NCI-H146 treated with DMSO at 0.1 percent for 48 hours (cell line): Measurements from ENCODE around the gene MPV17.
"Not testable (repeated sequence)": the region's sequence is repeated elsewhere in the genome, so short reads cannot be mapped to it uniquely, and the experiment has no call there.

Experiments
- DNase-seq: peaks from one replicate; lab custom pipeline; 2025; ENCODE audit not compliant: unreplicated experiment; lab: John Stamatoyannopoulos, UW

The MPV17 gene

GRCh38 chr2:27268296-27268695, 54.6 kb downstream of the MPV17 start:
- not testable (repeated sequence) for DNase-seq

- no peak for DNase-seq
Measured at GRCh38 chr2:27265536-27265870, 57.4 kb downstream of the MPV17 start.

GRCh38 chr2:27264753-27265535, 58.0 kb downstream of the MPV17 start:
- peak; percentile 30 for DNase-seq

DNA sequence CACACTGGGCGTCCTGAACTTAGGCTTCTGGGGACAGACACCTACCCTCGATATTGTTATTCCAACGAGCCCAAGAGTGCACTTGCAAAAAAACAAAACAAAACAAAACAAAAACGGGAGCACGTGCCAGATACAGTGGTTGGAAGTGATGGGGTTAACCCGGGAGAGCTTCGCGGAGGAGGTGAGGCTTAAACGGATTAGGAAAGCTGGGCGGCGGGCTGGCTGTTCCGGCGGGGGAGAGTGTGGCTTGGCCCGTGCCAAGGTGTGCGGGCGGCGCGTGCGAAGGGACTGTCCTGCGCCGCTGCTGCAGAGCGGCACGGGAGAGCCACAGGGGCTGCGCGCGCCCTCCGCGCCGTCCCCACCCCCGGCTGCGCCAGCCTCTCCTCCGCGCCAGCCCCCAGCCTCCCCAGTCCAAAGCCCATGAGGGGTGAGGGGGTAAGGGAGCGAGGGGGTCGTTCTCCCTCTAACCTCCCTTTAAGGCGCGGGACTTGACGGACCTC, 58.6 kb downstream of the MPV17 start:
- no peak for DNase-seq

GRCh38 chr2:27263287-27264252, 59.3 kb downstream of the MPV17 start:
- DNase-seq: peak; percentile 27

DNA sequence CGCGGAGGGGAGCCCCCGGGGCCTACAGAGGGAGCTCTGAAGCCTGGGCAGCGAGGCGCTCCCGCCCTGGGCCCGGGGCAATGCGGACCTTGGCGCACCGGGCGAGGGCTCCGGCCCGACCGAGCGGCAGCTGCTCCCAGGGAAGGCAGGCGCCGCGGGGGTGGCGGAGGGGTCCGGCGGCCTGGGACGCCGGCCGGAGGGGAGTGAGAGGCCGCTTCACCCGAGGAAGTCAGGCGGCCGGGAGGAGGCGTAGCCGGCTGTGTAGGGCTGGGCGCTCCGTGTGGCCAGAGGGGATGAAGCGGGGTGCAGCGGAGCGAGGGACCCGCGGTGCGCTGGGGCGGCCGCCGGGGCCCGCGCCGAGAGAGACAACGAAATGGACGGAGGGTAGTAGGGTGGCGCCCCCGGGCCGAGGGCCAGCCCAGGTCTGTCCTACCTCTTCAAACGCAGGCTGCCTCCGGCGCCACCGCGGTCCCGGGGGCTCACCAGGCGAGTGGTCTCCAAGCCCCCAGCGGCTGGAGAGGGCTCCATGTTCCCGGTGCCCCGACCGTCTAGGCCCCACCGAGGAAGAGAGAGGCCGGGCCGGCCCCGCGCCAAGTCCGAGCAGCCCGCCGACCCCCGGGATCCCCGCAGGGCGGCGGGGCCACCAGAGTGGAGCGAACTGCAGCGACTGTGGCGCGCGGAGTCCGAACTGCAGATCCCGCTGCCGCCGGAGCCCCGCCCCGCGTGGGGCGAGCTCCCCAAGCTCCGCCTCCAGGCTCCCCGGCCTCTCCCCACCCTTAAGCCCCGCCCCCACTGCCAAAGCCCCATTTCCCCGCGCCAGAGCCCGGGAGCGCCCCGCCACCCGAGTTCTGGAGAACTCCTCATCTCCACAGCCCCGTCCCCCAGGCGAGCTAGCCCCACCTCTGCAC, 60.3 kb downstream of the MPV17 start, which contains the start of gene SLC30A3:
Gene SLC30A3, minus strand, starts transcription at position 669 of the 908 bp plus-strand sequence. Its CDS starts 141 bp downstream, at position 528.
- DNase-seq: peak; percentile 3

- no peak for DNase-seq
Measured at GRCh38 chr2:27261926-27262298, 61.0 kb downstream of the MPV17 start.

- no peak for DNase-seq
Measured at GRCh38 chr2:27261241-27261925, 61.5 kb downstream of the MPV17 start.
